Hippocampal formation (tissue), 2 donors: Measurements from ENCODE around the gene HOXB2.

Experiments
- DNase-seq, 2 donors: peaks; one replicate each; lab custom pipeline; 2025; lab: John Stamatoyannopoulos, UW

The HOXB2 gene

GRCh38 chr17:48545022-48545375 lies at the start of gene HOXB2:
TSS of gene HOXB2 (minus strand) at chr17:48545109. CDS start at chr17:48544911, 198 bp downstream.
- no peak for DNase-seq

- no peak for DNase-seq
These were observed 49.1 kb upstream of the HOXB2 start for GRCh38 chr17:48593840-48594537.

DNA sequence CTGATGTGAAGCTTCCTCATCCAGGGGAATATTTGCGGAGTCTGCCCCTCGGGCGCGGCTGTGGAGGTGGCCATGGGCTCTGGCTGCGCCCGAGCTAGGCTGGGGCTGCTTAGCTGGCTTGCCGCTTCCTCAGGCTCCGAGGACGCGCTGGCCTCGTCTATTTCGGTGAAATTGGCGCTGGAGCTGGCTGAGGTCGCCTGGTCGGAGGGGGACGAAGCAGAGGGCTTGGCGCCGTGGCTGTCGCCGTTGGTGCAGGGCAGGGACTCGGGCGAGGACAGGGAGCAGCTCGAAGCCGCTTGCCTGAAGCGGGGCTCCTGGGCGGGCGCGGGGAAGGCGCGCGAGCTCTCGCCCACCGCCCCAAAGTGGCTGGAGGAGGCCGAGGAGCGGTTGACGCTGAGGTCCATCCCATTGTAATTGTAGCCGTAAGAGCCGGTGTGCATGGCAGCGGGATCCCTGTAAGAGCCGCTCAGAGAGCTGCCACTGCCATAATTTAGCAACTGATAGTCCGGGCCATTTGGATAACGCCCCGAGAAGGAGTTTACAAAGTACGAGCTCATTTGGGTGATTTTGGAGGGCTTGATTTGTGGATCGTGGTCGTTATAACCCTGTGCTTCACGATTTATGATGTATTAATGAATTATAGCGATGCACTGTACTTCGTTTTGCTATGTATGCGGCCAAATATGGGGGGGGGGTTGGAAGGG lies 48.4 kb upstream of the HOXB2 start, which contains the start of gene HOXB5:
HOXB5 (minus strand) TSS at position 654 of the 704 bp plus-strand sequence; CDS start at position 557, 97 bp downstream.
- DNase-seq: no peak

DNA sequence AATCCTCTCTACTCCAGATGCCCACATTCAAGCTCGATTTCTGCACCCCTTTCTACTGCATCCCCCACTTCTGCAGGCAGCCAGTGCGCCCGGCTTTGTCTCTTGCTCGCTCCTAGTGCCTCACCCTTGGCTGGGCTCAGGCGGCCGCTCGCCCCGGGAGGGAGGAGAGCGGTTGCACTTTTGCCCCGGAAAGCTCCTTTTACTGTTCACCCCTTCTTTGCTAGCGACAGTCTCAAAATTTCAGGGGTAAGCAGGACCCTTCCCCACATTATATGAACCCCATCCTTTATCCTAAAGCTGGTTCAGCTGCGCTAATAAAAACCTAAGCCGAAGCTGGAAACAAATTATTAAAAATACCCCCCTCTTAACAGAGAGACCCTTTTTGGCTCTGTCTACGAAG lies 47.7 kb upstream of the HOXB2 start:
- no peak for DNase-seq

DNA sequence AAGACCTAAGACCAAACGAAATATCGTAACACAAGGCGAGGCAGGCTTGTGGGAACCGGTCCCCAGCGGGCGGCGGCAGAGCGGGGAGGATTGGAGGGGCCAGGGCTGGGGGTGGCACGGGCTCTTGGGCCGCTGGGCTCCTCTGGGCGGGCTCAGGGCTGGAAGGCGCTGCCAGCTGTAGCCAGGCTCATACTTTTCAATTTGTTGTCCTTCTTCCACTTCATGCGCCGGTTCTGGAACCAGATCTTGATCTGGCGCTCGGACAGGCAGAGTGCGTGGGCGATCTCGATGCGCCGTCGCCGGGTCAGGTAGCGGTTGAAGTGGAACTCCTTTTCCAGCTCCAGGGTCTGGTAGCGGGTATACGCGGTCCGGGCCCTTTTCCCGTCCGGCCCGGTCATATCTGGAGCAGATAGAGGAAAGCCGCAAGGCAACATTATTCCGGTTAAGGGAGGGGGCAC lies 47.2 kb upstream of the HOXB2 start:
- DNase-seq: no peak

DNA sequence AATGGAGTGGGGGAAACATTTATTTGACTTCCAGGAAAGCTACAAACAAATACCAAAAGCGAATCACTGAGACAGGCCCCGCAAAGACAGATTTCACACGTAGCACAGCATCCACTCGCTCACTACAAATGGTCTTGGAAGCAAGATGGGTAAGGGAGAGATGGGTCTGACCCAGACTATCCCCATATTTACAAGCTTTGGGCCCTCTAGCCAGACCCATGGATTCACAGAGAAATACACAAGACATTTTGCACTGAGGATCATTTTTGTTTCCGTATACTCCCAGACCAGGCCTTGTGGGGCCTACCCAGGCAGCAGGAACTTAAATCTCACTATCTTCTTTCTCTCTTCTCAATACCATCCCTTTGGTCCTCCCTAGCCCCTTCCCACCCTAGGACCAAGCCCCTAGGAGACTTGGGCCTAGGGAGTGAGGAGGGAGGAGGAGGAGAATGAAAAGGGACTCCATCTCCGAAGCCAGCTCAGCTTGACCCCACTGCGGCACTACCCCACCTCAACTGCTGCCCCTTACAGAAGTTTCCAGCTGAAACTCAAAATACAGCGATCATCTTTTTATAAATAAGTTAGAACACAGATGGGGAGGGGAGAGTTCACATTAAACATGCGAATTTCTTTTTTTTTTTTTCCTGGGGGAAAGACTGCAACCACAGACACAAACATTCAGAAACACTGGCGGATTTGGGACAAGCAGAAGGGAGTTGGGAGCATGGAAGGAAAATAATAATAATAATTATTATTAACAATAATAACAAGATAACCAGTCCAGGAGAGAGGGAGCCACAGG lies 46.5 kb upstream of the HOXB2 start:
- DNase-seq: no peak

GRCh38 chr17:48590607-48591161 lies 45.8 kb upstream of the HOXB2 start:
- no peak for DNase-seq

DNA sequence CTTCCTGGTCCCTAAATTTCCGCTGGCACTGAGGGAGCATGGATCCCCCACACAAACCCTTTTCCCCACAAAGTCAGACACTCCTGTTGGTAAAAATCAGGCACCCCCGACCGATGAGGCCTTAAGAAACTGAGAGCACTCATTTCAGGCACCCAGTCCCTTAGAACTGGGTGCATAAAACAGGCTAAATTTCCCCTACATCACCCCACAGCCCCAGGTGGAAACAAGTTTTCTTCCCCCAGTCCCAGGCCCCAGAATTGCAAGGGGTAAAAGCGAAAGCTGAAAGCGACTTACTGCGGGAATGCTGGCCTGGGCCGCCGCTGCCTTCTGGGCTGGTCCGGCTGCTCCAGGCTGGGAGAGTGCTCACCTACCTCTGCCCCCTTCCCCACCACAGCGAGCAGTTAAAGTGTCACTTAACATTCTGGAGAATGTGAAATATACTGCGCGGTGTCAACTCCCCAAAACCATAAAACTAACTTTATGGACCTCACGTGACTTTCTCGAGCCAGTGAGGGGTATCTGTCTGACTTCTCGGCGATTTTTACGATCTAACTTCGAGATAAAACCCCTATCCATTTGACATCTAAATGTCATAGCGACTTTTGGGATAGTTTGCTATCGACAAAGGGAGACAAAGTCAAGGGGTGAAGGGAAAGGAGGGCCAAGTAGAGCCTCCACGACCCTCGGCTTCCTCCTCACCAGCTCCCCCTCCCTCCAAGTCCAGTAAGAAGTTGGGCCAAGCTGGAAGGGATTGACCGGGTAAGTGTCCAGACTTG lies 45.1 kb upstream of the HOXB2 start, which contains the start of gene HOXB3:
HOXB3 (minus strand) TSS at position 411 of the 776 bp plus-strand sequence. CDS start 37,767 bp downstream, outside the sequence.
- DNase-seq: no peak

DNA sequence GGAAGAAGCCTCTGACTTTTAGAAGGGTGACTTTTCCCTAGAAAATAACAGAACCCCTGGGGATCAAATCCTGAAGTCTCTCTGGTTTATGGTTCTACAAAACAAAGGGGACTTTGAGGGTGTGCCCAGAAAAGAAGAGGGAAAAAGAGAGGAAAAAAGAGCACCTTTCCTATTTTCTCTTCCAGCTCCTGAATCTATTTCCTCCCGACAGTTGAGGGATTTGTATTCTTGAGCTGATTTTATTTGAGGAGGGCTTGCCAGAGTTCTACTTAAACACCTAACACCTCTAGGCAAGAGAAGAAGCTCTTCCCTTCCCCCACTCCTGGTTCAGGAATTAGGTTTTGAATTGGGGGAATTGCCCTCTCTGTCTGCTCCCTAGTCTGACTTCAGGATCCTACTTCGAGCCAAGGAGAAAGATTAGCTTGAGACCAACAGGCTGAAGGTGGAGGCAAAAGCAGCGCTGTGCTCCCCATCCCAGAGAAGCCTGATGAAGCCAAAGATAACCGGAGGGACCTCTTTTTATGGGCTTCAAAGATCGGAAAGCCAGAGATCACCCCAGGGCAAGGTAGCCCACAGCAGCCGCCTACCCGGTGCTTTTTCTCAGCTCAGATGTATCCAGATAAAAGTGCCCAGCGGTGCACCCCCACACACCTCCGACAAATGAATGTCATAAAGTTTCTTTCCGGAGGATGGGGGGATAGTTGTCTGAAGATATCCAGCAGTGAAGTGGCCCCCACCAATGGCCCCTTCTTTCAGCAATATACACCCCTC lies 44.3 kb upstream of the HOXB2 start:
- no peak for DNase-seq

DNA sequence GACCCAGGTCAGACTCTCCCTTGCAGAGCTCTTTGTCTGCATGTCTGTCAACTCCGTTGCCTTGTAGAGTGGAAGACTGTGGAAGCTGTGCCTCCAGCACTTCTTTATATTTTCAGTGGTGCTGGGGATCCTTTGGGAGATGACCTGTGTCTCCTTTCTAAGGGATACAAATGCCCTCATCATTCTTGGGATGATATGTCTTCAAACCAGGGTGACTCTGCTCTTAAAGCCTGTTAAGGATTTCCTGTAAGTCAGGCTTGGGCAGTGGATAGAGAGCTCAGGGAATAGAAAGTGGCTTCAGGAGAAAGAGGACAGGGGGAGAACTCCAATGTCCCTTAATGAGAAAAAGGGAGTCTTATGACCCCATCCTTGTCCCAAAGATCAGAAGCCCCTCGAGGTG lies 43.6 kb upstream of the HOXB2 start:
- no peak for DNase-seq

- no peak for DNase-seq
These were observed 43.1 kb upstream of the HOXB2 start for GRCh38 chr17:48588074-48588415.

DNA sequence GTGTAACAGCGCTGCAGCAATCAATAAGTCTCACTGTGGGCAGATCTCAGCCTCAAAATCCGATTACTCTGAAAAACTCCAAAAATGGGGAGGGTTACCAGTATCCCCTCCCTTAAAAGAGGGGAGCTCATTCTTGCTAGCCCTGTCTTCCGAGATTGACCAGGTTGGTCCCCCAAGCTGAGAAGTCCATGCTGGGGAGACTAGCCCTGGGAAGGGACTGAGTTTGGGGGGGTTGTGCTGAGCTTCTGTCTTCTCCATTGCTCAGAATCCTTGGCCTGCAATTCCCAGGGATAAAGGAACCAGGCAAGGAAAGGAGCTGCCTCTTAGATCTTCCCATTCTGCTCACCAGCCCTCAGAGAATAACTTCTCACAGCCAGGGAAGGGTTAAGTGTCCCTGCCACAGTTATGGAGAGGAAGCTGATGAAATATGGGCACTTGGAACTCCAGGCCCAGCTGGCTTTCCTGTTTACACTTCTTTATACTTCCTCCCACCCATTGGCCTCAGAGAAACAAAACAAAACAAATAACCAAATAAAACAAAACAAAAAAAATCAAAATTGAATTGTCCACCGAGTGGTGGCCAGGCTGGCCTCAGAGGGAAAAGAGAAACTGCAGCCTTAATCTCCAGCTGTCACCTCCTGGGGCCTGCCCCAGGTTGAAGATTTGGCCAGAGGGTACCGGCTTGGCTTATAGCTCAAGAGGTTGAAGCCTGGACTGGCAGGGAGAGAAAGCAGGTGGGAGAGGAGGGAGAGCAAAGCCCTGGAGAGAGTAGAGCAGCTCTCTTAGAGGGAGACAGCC lies 42.6 kb upstream of the HOXB2 start:
- no peak for DNase-seq

- no peak for DNase-seq
These were observed 41.7 kb upstream of the HOXB2 start for GRCh38 chr17:48586355-48587258.

GRCh38 chr17:48584223-48584741 lies 39.4 kb upstream of the HOXB2 start:
- DNase-seq: no peak

GRCh38 chr17:48583708-48584222 lies 38.9 kb upstream of the HOXB2 start:
- no peak for DNase-seq

DNA sequence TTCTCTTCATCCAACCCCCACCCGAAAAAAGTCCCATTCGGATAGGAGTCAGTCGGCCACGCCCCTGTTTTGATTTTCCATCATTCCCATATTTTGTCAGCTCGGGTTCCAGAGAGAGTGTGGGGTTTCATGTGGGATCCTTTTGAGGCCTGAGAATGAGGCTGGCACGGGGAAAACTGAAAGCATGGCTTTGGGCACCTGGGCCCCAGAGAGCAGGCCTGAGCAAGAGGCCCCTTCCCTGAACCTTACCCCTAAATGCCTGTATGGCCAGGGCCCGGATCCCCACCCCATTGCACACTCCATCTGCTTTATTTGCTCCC lies 37.8 kb upstream of the HOXB2 start:
- no peak for DNase-seq

GRCh38 chr17:48579760-48580554 lies 35.0 kb upstream of the HOXB2 start:
- DNase-seq: no peak

DNA sequence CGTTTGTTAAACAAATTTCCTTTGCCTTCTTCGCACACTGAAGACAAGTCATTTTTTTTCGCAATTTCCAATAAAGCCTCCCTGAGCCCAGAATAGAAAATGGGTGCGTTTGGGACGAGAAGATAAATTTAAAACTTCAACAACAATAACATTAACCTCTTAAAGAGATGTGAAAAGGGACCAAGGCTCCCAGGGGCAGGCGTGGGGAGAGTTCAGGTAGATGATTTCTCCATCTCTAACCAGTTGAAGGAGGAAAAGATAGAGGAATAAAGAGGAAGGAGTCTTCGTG lies 34.5 kb upstream of the HOXB2 start:
- no peak for DNase-seq
